T1000 (cell line): Measurements from ENCODE around the gene SLC27A3.

Experiments used
- DNase-seq: peaks from one replicate; lab custom pipeline; 2025; ENCODE audit warnings: mixed read lengths; lab: John Stamatoyannopoulos, UW

The SLC27A3 gene

GRCh38 chr1:153774780-153775457 is at the start of gene SLC27A3:
Gene SLC27A3 (plus strand): TSS chr1:153775407. CDS start chr1:153775498, 91 bp downstream.
- DNase-seq: no peak

DNA sequence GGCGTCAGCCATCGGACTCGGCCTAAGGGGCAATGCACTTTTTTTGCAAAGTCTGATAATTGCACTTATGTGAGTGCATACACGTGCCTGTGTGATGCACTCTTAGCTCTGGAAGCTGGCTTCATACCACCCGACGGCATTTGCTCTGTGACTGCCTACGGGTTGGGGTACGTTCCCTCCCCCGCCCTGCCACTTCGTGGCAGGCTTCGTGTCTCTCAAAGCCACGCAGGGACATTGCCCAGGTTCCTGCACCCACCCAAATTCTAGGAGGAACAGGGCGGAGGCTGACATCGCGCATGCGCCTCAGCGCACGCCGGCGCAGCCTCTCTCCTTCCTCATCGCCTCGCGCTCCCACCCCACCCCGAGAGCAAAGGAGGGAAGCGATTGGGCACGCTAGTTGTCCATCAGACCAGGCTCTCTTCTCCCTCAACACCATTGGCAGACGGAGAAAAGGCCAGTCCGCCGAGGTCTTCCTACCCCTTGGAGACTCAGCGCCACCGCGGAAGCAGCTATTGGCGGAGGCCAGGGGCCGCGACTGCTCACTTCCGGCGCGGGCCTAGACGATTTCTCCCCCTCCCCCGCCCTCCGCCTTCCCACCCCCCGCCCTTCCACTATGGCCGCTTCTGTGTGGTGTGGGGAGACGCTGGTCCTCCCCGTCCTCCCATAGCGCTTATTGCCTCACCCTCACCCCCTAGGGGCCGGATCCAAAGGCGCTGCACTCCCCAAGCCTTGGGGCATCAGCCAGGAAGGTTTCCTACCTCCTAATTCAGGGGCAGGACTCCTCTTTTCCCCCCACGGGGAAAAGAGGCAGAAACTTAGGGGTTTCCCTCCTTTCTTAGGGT is 47.5 kb upstream of the SLC27A3 start, which contains the start of gene INTS3:
INTS3 (plus strand) TSS at position 588 of the 842 bp plus-strand sequence. CDS start 585 bp downstream, outside the sequence.
- DNase-seq: peak; percentile 98

GRCh38 chr1:153728305-153729066 is 46.7 kb upstream of the SLC27A3 start:
- no peak for DNase-seq

- DNase-seq: no peak
Observed at GRCh38 chr1:153730468-153730988, 44.7 kb upstream of the SLC27A3 start.

- DNase-seq: no peak
Observed at GRCh38 chr1:153733970-153734369, 41.2 kb upstream of the SLC27A3 start.

- DNase-seq: no peak
Observed at GRCh38 chr1:153734396-153735089, 40.7 kb upstream of the SLC27A3 start.

- DNase-seq: no peak
Observed at GRCh38 chr1:153735090-153735420, 40.2 kb upstream of the SLC27A3 start.

GRCh38 chr1:153741986-153742385 is 33.2 kb upstream of the SLC27A3 start:
- DNase-seq: no peak

DNA sequence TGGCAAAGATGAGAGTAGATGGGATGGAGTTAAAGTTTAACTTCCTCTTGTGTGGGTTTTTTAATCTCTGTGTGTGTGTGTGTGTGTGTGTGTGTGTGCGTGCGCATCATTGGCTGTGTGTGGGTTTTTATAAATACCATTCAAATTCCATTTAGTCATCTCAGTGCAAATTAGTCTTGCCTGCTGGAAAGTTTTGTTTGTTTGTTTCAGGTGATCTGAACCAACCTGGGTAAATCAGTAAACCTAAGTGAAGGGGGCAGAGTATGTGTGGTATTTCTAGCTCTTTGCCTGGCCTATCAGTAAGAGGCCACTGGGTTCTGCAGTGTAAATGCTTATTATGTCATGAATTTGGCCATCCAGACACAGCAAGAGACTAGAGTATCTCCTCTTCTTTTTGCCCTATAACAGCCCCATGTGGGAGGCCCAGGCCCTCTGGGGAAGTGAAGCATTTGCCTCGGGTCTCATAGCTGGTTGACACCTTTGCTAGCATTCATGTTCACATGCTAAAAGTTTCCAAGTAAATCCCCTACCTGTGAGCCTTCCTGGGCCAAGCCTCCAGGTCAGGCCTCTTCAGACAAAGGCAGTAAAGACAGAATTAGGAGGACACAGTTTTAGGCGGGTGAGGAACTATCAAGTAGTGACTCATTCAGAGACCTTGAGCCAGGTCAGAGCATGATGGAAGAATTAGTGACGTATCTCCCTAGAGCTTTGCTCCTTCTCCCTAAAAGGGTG is 32.6 kb upstream of the SLC27A3 start:
- no peak for DNase-seq

DNA sequence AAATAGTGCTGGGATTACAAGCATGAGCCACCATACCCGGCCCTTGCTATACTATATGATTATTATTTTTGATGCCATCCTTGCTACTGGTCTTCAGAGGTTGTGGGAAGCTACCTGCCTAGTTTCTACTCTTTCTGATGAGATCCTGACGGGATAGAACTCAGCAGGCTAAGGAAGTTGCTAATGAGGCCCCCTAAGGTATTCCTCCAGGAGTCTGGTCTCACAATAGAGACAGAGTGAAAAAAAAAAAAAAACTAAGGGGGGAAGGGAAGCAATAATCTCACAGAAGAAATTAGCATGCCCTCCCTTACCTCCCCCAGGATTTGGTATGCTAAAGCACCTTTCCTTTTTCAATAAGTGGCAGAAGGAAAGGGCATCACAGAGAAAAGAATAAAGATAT is 29.8 kb upstream of the SLC27A3 start:
- DNase-seq: no peak

DNA sequence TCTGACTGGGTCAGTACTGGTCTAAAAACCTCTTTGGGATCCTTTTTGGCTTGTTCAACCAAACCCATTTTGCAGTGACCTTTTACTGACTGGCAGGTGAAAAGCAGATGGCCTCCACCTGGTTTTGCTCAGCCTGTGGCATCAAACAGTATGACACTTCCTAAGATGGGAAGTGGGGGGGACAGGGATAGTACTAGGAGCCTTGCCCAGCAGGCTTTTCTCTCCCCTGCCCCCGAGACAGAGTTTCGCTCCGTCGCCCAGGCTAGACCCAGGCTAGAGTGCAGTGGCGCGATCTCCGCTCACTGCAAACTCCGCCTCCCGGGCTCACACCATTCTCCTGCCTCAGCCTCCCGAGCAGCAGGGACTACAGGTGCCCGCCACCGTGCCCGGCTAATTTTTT is 29.0 kb upstream of the SLC27A3 start:
- DNase-seq: no peak

DNA sequence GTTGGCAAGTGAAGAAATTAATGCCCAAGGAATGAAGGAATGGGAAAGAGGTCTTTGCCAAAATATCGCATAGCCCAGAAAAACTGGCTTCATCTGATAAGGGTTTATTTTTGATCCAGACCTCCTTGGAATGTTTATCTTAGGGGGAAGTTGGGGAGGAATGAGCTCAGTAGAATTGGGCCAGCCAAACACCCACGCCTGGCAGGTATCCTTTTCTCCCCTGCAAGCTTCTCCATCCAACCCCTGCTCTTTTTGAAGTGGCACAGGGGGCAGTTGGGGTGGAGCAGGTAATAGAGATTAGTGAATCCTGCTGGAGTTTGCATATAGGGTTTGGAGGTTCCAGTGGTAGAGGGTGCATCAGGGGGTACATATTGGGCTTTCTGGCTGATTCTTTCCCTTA is 26.3 kb upstream of the SLC27A3 start:
- DNase-seq: no peak

- DNase-seq: peak; percentile 23
Observed at GRCh38 chr1:153749408-153750005, 25.7 kb upstream of the SLC27A3 start.

- no peak for DNase-seq
Observed at GRCh38 chr1:153750026-153750995, 24.9 kb upstream of the SLC27A3 start.

DNA sequence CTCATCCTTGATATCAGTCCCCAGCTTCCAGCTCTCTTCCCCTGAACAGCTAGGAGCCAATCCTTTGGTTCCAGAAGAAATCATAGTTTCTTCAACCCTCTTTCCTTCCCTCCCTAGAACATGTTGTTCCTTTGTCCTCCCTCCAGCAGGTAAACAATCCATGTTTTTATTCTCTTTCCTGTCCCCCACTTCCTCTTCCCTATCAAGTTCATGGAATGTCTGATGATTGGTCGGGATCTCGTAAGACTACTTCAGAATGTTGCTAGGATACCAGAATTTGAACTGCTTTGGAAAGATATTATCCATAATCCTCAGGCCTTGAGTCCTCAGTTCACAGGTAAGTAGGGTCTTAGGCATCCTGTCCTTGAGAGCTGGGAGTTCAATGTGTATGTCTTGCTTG is 23.1 kb upstream of the SLC27A3 start:
- no peak for DNase-seq

DNA sequence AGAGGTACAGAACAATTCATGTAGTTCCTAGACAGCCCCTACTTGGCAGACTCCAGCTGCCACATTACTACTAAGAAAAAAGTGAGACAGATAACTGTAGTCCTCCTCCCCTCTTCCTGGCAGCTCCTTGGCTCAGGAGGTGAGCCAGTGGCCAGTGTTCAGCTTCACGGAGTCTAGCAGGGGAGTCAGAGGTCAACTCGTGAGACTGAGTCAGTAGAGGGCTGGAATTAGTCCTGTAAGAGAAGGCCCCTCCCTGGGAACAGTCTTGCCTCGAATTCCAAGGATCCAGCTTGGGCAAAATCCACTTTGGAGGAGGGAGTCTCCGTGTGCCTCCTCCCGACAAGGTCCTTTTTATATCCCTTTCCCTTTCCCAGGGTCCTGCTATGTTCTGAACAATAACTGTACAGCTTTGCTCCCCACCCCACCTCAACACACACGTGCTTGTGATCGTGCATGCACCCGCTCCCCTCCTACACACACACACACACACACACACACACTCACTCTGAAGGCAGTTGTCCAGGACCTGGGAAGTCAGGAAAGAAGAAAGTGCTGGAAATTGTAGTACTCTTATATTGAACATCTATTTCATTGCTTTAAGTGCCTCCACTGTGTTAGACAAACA is 22.5 kb upstream of the SLC27A3 start:
- no peak for DNase-seq

- DNase-seq: no peak
Observed at GRCh38 chr1:153754266-153754665, 20.9 kb upstream of the SLC27A3 start.

DNA sequence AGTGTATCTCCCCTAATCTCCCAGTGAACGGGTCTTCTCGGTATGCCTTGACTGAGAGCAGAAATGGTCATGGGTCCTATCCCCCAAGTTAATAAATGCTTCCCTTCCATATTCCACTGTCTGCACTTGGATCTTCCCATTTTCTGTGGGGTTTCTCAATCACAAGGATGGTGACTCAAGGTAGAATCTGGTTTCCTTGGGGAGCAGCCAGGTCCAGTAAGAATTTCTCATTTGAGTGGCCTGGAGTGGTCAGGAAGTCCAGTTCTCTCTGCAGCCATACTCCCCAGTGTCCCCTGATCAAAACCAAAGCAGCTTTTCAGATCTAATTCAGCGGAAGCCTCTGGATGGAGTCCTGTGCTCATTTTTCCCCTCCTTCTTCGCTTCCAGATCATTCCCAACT is 14.8 kb upstream of the SLC27A3 start:
- no peak for DNase-seq
